GM18519 (cell line): Measurements from ENCODE around the gene C1orf226.

ENCODE experiments used
- ATAC-seq: cut with Tn5 transposase; IDR thresholded peaks from one replicate; pipeline ENCODE4 v1.9.1; 2021; ENCODE audit warnings: mild to moderate bottlenecking, moderate library complexity; ENCODE audit not compliant: unreplicated experiment, low FRiP score

The C1orf226 gene

DNA sequence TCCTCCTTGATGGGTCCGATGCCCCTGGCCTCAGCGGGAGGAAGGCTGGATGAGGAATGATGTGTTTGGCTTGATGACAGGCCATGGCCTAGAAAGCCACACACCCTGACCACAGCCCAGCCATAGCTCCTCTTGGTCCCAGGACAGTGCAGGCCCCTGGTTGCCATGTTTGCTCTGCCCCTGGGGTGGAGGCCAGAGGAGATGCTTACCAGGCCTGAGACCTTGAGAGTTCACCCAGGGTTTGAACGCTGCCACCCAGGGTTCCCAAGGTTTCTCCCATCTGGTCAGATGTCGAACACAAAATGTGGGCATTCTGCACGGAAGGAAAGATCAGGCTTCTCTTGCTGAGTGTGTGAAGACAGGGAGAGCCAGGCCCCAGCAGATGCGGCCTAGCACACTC lies 2.6 kb downstream of the C1orf226 start:
- ATAC-seq, result no peak

DNA sequence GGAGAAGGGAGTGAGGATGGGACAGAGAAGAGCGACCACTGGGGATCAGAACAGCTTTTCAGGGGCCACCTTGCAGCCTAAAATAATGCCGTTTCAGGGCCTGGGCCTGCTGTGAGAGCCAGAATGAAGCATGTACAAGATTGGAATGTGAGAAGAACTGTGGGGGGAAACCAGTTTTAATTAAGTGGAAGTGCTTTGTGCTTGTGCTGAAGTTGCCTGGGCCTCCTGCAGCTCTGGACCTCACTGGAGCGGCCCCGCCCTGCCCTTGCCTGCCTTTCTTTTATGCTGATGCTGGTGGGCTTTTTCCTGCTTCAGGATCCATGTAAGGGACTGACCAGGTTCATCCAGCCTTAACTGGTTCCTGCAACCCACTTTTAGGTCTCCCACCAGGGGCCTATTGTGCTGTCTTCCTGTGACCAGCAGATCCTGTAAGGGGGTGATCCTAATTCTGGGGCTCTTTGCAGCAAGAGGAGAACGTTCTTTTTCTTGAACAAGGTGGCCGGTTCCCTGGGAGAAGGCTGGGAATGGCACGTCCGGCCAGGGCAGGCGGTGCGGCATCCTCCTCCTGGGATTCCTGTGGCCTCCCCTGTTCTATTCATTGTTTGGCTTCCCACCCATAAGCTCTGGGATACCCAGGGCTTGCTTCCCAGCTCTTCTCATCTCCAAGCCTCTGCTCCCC lies 3.2 kb downstream of the C1orf226 start:
- ATAC-seq, result no peak

DNA sequence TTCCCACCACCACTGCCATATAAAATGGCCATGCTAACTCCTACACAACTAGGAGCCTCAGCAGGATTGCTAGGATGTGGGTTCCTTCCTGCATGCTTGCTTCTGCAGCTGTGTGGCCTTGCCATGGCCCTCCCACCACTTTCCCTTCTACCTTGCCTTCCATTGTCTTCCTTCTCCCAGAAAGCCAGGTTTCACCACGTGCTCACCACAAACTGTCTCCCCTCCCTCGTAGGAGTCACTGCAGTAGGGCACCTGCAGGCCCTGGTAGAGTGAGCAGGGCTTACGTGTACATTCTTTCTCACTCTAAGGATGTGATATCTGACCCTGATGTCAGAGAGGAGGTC lies 3.7 kb downstream of the C1orf226 start:
- no peak for ATAC-seq

DNA sequence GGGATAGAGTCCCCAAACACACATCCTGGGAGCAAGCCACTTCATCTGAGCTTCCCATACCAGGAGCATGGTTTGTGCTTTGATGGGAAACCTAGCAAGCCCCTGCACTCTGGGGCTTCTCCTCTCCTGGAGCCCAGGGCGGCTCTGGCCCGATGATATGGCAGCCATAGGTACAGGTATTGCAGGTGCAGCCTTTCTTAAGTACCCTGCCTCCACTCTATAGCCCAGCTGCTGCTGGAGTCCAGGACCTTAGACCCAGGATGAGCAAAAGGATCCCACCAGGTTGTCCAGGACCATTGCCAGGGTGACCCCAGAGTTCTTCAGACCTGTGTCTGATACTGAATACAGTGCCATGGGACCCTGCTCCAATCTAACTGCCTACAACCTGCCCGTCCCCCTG lies 4.2 kb downstream of the C1orf226 start:
- ATAC-seq, result no peak

DNA sequence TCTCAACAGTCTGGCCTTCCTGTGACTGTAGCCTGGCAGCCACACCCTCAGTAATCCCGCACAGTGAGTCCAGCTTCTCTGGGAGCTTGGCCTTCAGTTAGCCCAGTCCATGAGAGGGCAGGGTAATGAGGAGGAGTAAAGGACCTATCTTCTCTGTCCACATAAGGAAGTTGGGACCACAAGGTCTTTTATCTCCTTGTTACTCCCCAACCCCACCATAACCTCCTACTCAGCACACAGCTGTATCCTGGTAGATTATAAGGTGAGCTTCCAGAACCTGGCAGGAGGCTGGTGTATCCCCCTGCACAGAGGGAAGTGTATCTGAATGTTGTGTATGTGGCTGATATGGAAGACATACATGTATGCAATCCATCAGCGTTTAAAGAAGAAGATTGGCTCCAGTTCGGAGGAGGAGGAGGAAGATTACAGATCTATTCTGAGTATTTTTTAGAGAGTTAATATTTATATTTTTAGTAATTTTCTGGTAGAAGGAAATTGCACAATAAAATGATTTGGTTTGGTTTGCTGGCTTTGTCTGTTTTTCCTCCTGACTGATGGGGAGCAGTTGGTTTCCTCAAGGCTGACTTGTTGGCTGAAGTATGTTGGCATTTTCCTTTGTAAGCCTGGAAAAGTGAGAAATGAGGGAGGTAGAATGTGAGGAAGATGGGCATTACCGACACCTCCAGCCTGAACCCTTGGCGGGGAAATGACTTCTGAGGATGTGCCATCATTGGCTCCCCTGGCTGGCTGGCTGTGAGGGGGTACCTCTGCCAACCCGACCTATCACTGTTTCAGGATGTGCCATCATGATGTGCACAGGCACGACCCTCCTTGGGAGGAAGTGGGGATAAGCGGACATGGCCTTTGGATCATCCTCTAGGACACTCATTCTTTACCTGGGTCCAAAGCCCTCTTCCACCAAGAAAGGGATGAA lies 5.0 kb downstream of the C1orf226 start:
- ATAC-seq, result no peak

DNA sequence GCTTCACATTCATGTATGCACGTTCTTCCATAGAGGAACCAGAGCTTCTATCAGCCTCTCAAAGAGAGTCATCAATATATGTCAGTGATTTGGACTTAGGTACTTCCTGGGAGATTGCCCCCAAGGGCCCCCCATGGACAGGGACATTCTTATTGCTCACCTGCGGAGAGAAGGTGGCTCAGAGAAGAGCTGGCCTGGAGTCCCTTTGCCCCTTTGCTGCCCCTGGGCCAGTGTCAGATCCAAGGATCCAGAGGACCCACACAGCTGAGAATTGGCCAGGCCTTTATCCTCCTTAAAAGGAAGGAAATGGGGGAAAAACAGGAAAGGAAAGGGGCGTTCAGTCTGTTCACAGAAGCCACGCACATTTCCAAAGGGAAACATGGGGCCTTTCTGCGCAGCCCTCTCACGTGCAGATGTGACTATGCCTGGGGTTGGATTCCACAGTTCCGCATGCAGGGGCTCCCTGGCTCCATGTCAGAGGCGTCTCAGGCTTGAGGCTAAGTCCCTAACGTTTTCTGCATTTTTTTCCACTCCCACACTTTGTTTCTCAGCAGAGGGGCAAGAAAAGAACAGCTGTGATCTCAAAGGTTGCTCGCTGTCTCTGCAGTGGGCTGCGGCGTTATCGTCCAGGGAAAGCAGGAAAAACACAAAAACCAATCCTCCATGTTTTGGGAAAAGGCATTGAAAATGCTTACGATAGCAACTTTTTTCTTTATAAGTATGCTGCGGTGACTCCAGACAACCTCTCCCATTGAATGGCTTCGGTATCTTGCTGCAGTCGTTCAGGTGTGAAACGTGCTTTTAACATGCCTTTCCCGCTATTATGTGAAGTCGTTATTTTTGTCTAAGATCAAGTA lies 5.9 kb downstream of the C1orf226 start:
- no peak for ATAC-seq

DNA sequence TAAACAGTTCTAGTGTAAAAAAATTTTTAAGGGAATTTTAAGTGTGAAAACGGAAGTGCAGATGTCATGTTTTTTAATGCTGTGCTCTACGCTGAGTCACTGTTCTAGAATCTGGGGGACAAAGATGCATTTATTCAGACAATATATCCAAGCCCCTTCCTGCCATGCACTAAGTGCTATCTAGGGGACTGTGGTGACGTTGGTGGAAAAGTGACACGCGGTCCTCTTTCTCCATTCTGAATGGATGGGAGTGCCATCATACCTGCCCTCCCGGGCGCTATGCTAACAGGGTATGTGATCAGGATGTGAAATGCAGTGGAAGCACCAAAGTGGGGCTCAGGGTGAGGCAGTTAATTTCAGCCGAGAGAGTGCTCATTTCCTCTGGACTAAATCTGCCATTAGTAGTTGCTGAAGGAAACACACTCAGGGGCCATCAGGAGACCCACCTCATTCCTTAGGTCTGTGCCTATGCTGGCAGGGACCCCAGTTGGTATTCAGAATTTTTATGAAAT lies 6.6 kb downstream of the C1orf226 start:
- no peak for ATAC-seq

DNA sequence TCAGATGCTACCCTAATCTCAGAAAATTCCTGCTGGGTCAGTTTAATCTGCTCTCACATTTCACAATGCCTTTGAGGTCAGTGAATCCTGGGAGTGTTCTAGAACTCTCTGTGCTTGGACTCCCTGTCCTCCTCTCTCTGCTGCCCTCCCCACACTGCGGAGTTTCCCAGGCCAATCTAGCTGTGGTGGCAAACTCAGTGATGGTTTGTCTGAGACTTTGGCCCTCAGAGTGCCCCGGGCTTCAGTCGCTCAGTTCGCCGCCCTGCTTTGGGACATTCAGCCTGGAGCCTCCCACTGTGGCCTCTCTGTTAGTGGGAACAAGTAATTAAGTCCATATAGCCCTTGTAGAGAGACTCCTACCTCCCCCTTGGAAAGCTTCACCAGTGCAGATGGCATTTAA lies 7.1 kb downstream of the C1orf226 start:
- no peak for ATAC-seq

DNA sequence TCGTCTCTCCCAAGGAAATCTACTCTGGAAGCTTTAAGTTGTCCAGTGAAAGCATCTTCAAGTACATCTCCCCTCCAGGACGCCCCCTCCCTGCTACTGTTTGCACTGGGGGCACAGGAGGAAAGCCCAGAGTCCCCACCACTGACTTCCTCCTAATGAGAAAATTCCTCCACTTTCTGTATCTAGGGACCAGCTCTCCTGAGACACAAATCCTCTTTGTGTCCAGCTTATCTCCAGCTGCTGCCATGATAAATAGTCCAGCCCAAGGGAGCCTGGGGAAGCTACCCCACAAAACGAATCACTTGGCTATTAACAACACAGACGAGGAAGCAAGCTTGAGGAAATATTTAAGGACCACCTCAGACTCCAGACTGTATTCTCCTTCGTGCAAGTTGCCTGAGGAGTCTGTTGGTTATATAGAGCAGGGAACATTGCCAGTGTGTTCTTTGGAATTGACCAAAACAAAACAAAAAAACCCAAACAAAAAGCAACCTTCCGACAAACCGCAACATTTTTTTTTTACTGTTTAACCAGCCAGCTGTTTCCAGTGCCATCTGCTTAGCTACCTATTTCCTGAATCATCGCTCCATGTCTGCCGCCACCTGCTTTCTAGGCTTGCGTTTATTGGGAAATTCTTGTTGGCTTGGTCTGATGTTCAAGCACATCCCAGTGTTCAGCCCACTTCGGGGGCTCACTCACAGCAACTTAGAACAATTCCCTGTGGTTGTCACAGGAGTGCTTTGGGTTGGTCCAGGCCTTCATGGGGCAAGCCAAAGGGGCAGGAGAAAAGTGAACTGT lies 7.7 kb downstream of the C1orf226 start:
- no peak for ATAC-seq

DNA sequence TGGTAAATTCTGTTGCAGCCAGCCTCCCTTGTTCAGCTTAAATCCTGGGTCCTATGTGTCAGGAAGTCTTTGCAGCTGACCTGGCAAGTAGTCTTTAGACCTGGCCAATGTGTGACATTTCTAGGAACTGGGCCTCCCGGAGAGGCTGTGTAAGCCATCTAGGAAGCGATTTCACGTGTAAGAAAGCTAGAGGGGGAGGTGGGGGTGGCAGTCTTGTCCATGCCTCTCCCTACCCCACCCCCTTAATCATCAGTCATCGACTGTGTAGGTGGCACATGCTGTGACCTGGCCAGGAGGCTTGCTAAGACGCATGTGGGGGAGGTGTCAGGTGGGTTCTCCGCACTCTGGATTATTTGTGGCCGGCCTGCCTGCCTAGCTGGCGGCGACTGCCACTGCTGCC lies 8.4 kb downstream of the C1orf226 start:
- ATAC-seq, result no peak

DNA sequence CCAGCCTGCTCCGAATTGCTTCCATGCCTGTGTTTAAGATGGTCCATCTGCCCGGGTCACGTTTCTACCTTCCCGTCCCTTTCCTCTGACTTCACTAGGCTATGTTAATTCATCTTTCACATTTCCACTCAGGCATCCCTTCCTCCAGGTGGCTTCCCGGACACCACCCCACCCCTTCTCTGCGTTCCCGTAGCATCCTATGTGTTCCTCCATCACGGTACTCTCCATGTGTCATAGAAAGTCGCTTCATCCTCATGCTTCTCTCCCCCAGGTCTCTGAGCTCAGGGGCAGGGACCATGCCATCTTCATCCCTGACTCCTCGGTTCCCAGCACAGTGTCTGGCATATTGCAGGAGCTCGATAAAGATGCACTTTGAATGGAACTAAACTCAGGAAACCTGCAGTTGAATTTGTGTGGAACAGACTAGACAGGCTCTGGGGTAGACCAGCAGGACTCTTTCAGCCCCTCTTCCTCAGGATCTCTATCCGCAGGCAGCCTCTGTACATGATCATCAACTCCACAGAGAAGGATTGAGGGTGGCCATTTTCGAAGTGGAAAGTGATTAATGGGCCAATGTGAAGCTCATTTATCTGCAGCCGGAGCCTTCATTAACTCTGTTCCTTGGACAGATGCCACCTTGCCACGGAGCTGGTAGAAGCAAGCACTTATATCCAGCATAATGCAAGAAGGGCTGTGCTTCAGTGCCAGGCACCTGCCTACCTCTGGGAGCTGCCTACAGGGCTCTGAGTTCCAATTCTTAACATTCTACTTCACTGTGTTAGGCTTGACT lies 9.1 kb downstream of the C1orf226 start:
- no peak for ATAC-seq

DNA sequence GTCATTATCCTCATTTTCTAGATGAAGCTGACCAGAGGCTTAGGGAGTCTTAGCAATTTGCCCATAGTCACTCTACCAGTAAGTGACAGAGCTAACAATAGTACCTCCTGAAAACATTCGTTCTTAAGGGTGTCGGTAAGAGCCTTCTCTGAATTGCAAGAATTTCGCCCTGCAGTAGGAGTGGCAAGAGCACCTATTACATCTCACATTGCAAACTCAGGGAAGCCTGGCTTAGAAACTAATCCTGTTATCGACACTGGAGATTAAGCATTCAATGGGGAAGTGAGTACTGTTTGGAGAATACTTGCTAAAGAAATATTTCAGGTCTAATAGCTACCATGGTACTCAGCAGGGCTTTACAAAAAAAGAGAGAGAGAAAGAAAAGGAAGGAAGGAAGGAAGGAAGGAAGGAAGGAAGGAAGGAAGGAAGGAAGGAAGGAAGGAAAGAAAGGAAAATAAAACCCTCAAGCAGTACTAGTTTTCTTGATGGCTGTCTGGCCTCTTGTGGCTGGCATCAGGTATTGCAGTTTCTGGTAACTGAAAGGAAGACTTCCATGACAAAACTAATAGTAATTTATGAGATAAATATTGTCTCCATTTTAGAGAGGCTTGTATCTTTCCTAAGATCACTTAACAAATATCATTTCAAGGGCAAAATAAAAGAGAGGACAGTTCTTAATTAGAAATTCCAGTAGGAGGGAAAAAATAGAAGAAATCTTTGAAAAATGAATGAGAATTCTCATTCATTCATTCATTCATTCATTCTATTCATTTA lies 10.4 kb downstream of the C1orf226 start:
- ATAC-seq, result no peak

DNA sequence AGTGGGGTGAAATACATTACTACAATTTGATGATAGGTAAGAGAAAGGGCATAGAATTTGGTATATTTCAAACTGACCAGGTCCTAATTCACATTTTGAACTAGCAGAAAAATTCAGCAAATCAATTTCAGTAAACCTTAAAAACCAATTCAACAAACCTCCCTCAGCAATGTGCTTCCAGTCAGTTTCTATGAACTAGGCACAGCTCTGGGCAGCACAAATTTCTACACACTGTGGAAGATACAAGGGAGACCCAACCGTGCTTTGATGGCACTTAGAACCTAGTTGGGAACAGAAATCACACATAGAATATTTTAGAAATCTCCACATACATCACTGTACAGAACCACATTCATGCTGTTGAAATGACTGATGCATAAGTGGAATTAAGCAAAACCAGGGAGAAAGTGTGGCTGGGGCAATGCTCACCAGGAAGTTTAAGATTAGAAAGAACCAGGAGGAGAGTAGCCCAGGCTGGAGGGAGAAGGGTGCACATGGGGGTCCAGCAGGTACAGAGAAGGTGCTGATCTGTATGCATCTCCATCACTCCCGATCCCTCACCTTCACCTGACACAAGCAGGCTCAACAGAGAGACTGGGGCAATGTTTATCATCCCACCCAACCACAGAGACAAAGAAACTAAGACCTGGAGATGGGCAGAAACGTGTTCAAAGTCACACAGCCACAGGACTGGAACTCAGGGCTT lies 14.8 kb downstream of the C1orf226 start:
- ATAC-seq, result no peak

DNA sequence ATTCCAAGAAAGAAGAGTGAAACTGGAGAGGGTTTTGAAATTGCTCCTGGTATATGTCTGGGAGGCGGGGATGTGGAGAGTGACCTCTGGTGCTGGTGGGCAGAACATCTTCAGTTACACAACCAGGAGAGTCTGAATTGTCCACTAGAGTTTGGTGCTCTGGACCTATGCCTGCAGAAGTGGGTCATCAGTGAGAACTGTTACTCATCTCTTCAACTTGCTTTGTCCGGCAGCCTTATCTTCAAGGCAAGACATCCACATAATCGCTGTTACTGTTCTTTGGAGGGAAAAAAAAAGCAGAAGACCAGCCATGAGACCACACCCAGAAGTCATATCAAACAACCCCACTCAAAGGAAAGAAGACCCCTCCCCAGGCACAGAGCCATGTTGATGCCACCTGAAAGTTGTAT lies 15.5 kb downstream of the C1orf226 start:
- no peak for ATAC-seq

DNA sequence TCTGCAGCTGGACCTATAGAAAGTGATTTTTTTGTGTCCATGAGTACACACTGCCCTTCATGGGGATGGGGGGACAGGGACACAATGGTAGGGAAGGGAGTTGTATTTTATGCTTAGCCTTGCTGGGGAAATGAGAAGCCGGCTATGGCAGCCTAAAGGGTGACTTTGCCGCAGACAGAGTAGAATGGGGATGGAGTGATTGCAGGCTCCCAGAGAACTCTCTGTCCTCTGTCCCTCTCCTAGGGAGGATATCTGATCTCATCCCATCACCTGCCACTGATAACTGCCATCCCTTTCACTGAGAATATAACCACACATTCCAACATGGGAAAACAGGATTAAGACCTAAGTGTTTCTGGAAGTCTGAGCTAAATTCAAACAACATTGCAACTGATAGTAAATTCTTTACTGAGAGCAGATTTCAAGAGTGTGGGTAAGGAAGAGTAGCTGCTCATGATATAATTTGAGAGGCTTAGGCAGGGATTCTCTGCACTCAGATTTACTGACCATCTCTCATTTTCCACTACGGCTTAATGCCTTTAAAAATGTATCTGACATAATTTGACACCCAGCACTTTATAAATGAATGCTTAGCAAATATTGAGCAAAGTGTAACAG lies 16.5 kb downstream of the C1orf226 start:
- no peak for ATAC-seq

DNA sequence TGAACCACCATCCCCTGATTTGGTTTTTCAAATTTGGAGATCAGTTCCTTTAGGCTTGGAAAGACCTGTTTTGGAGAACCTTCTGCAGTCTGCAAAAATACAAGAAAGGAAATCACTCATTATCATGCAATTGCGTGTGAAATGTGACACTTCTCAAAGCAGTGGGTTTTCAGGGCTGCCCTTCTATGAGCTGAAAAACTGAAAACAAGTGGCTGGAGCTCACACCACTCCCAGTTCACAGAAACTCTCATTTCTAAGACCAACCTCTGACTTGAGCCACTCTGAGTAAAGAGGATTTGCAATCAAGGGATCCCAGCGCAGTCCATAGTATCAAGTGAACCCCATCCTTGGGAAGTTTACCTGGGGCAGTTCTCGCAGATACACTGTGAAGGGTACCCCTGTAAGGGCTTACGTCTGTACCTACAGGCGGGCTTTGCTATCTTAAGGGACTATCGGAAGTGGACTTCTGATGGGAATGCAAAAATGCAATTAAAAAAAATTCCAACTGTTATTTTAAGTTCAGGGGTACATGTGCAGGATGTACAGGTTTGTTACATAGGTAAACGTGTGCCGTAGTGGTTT lies 17.6 kb downstream of the C1orf226 start:
- ATAC-seq, result no peak

DNA sequence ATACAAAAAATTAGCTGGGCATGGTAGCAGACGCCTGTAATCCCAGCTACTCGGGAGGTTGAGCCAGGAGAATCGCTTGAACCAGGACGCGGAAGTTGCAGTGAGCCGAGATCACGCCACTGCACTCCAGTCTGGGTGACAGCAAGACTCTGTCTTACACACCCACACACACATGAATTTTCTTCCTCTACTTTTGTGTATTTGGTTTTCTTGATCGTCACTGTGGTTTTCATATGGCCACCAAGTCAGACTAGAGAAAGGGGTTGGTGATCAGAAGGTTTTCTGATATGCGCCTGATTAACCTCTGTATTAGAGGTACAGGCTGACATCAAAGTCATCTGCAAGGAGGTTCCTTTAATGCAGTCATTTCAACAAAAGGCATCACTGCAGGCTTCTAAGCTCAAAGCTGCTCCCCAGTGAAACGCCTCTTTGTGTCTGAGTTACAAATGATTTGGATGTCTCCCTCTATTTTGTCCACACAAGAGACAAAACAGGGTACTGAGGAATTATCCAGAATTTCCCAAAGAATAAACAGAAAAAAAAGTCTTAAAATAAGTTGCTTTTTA lies 19.3 kb downstream of the C1orf226 start:
- no peak for ATAC-seq
